Smooth muscle cell of the brain vasculature (primary cell): ENCODE measurements around the gene DYNC2I2.
"Not testable (repeated sequence)": the region's sequence is repeated elsewhere in the genome, so short reads cannot be mapped to it uniquely, and the experiment has no call there.

Experiments used
- DNase-seq: peaks from one replicate; pipeline ENCODE4 v3.0.0-alpha.2; 2012; ENCODE audit warnings: low read depth, low spot score

DYNC2I2 gene

GRCh38 chr9:128656416-128657343, at the start of gene DYNC2I2:
Gene DYNC2I2, minus strand, starts transcription at chr9:128656847. Its CDS starts 121 bp downstream, at chr9:128656726.
- DNase-seq = peak; percentile 81

DNA sequence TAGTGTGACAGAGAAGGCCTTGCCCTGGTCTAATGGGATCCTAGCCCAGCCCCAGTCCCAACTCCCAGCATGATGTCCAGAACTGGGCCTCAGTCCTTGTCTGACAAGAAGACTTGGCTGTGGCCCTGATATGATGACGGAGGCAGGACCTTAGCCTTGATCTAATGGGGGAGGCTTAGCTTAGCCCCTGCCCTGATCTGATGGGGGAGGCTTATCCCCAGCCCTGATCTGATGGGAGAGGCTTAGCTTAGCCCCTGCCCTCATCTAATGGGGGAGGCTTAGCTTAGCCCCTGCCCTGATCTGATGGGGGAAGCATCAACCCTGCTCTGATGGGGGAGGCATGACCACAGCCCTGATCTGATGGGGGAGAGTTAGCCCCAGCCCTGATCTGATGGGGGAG, 49.4 kb upstream of the DYNC2I2 start:
- no peak for DNase-seq

- DNase-seq = no peak
Observed at GRCh38 chr9:128705051-128705965, 48.7 kb upstream of the DYNC2I2 start.

DNA sequence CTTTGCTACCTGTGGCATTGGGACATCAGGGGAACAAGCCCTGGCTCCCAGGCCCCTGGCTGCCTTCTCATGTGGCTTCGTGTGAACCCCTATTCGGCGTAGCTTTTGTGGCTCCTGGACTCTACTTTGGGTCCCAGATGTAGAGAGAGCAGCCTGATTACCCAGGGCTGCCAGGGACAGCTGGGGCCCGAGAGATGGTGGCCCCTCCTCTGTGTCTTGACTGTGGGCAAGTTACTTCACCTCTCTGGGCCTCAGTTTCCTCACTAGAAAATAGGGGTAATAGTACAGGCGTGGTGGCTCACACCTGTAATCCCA, 47.7 kb upstream of the DYNC2I2 start:
- no peak for DNase-seq

DNA sequence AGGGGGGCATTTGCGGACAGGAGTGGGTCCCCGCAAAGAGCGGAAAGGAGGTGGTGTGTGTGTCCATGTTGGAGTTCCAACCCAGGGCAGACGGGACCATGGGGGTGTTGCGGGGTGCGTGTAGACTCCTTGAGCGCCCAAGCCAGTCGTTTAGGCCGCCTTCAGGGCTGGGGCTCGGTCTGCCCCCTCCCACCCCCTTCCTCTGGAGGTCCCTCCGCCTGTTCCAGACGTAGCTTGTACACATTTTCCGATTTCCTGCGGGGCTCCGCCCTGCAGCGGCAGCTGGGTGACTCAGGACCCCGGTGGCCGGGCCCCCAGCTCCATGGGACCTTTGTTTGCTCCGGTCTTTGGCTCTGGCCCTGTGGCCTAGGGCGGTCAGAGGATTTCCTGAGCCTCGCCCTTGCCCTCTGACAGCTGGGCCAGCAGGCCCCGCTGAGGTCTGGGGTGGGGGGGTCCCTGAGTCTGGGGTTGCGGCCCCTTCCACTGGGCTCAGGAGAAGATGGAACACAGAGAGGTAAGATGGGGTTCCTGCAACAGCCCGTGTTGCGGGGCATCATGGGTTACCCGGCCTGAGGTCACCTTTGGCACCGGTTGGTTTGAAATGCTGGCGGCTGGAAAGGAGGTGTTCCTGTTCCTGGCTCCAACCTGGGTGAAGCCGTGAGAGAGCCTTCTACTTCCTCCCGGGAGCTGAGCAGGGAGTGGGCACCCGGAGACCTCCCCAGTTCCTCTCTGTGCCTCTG, 47.1 kb upstream of the DYNC2I2 start:
- no peak for DNase-seq

GRCh38 chr9:128702949-128703615, 46.4 kb upstream of the DYNC2I2 start:
- no peak for DNase-seq

- DNase-seq = no peak
Observed at GRCh38 chr9:128702445-128702948, 45.9 kb upstream of the DYNC2I2 start, which contains the start of gene PKN3. Gene PKN3, plus strand, starts transcription at chr9:128702503. Its CDS starts 413 bp downstream, at chr9:128702916.

- no peak for DNase-seq
Observed at GRCh38 chr9:128701227-128701854, 44.7 kb upstream of the DYNC2I2 start.

DNA sequence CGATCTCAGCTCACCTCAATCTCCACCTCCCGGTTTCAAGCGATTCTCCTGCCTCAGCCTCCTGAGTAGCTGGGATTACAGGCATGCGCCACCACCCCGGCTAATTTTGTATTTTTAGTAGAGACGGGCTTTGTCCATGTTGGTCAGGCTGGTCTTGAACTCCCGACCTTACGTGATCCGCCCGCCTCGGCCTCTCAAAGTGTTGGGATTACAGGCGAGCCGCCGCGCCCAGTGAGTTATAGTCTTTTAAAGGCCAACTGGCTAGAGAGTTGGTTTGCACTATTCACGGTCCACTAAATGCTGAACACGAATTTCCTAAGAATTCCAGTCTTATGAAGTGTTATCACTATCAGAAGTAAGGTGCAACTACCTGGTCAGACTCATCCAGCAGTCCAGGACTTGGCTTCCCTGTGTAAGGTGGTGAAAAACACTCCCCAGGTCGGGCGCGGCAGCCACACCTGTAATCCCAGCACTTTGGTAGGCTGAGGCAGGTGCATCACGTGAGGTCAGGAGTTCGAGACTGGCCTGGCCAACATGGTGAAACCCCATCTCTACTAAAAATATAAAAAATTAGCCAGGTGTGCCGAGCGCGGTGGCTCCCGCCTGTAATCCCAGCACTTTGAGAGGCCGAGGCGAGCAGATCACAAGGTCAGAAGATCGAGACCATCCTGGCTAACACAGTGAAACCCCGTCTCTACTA, 42.6 kb upstream of the DYNC2I2 start:
- not testable (repeated sequence) for DNase-seq

- no peak for DNase-seq
Observed at GRCh38 chr9:128696923-128697707, 40.5 kb upstream of the DYNC2I2 start.

- DNase-seq = no peak
Observed at GRCh38 chr9:128694344-128694743, 37.7 kb upstream of the DYNC2I2 start.

DNA sequence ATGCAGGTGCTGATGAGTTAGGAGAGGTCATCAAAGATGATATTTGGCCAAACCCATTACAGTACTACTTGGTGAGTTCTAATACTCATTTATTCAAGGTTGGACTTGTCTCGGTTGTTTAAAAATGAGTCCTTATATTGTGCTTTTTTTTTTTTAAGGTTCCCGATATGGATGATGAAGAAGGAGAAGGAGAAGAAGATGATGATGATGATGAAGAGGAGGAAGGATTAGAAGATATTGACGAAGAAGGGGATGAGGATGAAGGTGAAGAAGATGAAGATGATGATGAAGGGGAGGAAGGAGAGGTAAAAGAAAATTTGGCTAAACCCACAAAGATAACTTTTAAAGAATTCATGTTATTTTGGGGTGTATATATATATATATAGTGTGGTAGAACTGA, 37.1 kb upstream of the DYNC2I2 start:
- DNase-seq = not testable (repeated sequence)

DNA sequence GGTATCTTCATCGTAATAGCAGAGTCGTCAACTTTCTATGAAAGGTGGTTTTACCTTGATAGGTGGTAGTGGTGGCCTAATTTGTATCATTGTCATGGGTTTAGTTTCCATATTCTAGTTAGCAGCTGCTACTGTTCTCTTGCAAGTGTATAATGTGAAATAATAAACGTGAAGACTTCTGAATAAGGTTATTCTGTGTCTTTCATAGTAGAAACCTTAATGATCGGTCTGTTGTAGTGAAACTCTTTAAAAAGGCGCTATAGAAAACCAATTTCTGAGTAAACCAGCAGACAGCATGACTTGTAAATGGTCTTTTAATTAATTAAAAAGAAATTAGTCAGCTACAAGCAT, 34.0 kb upstream of the DYNC2I2 start:
- no peak for DNase-seq

DNA sequence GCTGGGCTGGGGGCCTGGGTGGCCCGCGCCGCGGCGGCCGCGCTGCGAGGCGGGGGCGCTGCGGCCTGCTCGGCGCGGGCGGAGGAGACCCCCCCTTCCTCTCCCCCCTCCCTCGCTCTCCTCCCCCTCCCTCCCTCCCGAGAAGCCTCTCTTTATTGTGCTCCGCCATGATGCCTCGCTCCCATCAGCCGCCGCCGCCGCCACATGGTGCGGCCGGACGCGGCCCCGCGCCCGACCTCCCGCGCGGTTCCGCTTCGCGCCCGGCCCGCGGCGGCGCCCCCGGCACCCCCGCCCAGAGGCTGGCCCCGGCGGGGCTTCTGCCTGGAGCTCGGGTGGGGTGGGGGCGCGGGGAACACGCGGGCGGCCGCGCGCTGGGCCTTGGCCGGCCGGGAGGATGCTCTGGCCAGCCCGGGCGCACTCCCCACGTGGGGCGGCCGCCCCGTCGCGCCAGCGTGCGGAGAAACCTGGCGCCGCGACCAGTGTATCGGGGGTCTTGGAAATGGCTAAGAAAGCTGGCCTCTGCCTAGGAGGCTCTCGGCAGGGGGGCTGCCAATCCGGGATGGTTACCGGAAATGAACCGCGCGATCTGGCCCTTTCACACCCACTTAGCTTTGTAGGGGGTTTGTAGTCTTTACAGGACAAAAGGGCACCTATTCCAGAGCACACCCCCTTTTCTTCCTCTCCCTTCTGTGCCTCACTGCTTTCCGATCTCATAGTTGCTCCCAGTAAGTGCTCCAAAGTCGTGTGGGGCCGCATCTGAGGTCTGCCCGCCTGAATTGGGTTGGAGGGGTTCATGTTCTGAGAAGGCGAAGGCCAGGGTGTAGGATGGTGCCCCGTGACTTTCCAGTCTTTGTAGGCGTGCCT, 33.4 kb upstream of the DYNC2I2 start:
- no peak for DNase-seq

- DNase-seq = no peak
Observed at GRCh38 chr9:128689293-128689774, 32.7 kb upstream of the DYNC2I2 start.

DNA sequence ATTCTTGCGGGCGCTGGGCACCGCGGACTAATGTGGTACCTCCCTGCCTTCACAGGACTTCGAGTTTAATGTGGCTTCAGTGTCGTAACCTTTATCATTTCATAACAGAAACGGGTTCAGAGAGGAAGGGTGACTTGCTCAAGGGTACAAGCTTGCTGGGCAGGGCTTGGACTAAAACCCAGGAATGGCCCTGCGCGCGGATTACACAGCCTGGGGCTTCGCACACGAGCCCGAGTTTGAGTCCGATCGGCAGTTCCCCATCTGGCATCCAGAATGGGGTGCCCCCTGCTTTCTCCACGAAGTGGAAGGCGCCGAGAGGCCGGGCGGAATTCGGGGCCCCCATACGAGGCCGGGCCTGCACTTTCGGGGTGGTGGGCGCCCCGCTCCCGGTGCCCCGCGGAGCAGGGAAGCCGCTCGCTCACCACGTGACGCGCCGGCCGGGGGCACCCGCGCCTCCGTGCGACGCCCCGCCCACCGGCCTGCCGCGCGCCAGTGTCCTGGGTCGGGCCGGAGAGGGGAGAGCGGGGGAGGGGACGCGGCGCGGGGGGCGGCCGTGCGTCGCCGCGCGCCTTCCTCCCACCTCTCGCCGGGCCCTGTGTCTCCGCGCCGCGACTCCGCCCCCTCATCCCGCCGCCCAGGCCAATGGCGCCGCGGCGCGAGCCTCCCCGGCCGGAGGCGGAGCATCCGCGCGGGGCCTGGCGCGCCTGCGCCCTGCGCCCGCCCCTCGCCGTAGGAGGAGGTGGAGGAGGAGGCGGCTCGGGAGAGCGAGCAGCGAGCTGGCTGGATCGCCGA, 32.0 kb upstream of the DYNC2I2 start, which contains the start of gene SET:
Gene SET (plus strand): TSS at position 722 of the 792 bp plus-strand sequence. CDS start 361 bp downstream, outside the sequence.
- peak; percentile 87 for DNase-seq

- no peak for DNase-seq
Observed at GRCh38 chr9:128687453-128687852, 30.8 kb upstream of the DYNC2I2 start.
